PC-3 (cell line): ENCODE data around the gene CR1. TPM values are rescaled to one million over a fixed set of nuclear protein-coding genes. Genes with fewer than 3 reads are reported as not detected.

Source experiments
- ATAC-seq: fragments of 200-7000 bp; cut with Tn5 transposase; 2 replicates; pipeline ENCODE4 v1.9.1; 2020; ENCODE audit warnings: mild to moderate bottlenecking, moderate library complexity
- BruUV-seq: library from RNA; stranded (reverse); fragments of 400-500 nt; replicated peaks from 2 replicates; lab custom pipeline; 2021; lab: Mats Ljungman, UMichigan
- CTCF ChIA-PET: fragments of 300-600 bp; sonication (Branson Sonifier 250); formaldehyde crosslinking; loops from one replicate; lab custom pipeline; 2022; ENCODE audit warnings: antibody characterized with exemption; lab: Charles Lee
- POLR2A ChIA-PET: fragments of 300-600 bp; sonication (Branson Sonifier 250); formaldehyde crosslinking; loops from one replicate; lab custom pipeline; 2022; ENCODE audit warnings: antibody characterized with exemption; ENCODE audit not compliant: unreplicated experiment; lab: Charles Lee
- DNase-seq: peaks from one replicate; pipeline ENCODE4 v3.0.0-alpha.2; 2015
- H2AFZ ChIP-seq: fragments of 300-600 bp; sonication (generic); 2 replicates; pipeline ENCODE4 v1.6.0; 2016; ENCODE audit warnings: antibody characterized with exemption, low read length
- H3F3A ChIP-seq: fragments of 300-600 bp; sonication (generic); one replicate; pipeline ENCODE4 v1.6.0; 2017; ENCODE audit warnings: antibody characterized with exemption, low read length, control low read depth, mild to moderate bottlenecking; ENCODE audit not compliant: unreplicated experiment
- H3K27ac ChIP-seq: fragments of 300-600 bp; sonication (generic); 2 replicates; pipeline ENCODE4 v1.5.1; 2016; ENCODE audit warnings: mild to moderate bottlenecking, low read length
- H3K27me3 ChIP-seq: fragments of 300-600 bp; sonication (generic); 2 replicates; pipeline ENCODE4 v1.6.1; 2016; ENCODE audit warnings: low read length, mixed read lengths
- H3K36me3 ChIP-seq: fragments of 300-600 bp; sonication (generic); 2 replicates; pipeline ENCODE4 v1.6.1; 2016; ENCODE audit warnings: low read depth, mixed run types, low read length, mixed read lengths
- H3K4me1 ChIP-seq: fragments of 300-600 bp; sonication (generic); 2 replicates; pipeline ENCODE4 v1.5.1; 2016; ENCODE audit warnings: low read length; ENCODE audit not compliant: insufficient read depth
- H3K4me2 ChIP-seq: fragments of 300-600 bp; sonication (generic); 2 replicates; pipeline ENCODE4 v1.6.0; 2016; ENCODE audit warnings: low read length
- H3K4me3 ChIP-seq: fragments of 300-600 bp; sonication (generic); 2 replicates; pipeline ENCODE4 v1.5.1; 2016; ENCODE audit warnings: mild to moderate bottlenecking, low read length, mixed read lengths
- H3K79me2 ChIP-seq: fragments of 300-600 bp; sonication (generic); 2 replicates; pipeline ENCODE4 v1.6.1; 2017; ENCODE audit warnings: low read length, mixed read lengths
- H3K9ac ChIP-seq: fragments of 300-600 bp; sonication (generic); 2 replicates; pipeline ENCODE4 v1.6.0; 2016; ENCODE audit warnings: mild to moderate bottlenecking, low read length
- H3K9me2 ChIP-seq: fragments of 300-600 bp; sonication (generic); replicated peaks from 2 replicates; pipeline ENCODE4 v1.6.1; 2016; ENCODE audit warnings: mixed run types, low read length, mixed read lengths
- H3K9me3 ChIP-seq: fragments of 300-600 bp; sonication (generic); 2 replicates; pipeline ENCODE4 v1.6.1; 2016; ENCODE audit warnings: low read length, mixed read lengths
- H4K20me1 ChIP-seq: fragments of 300-600 bp; sonication (generic); 2 replicates; pipeline ENCODE4 v1.6.1; 2016; ENCODE audit warnings: low read length, mixed read lengths
- CTCF ChIP-seq: fragments of 300-600 bp; sonication (generic); conservative IDR thresholded peaks from 2 replicates; pipeline ENCODE4 v1.5.1; 2017; ENCODE audit warnings: antibody characterized with exemption, low read depth, mild to moderate bottlenecking, low read length
- EZH2 ChIP-seq: fragments of 300-600 bp; sonication (generic); IDR thresholded peaks from one replicate; pipeline ENCODE4 v1.6.1; 2017; ENCODE audit warnings: antibody characterized with exemption, mild to moderate bottlenecking, low read length; ENCODE audit not compliant: unreplicated experiment
- EZH2phosphoT487 ChIP-seq: fragments of 300-600 bp; sonication (generic); IDR thresholded peaks from 2 replicates; pipeline ENCODE4 v1.6.1; 2018; ENCODE audit warnings: mild to moderate bottlenecking, antibody characterized with exemption, low read length, borderline replicate concordance
- intact Hi-C: fragments of 100-400 bp; cut with micrococcal nuclease; formaldehyde crosslinking; loops from 2 replicates; pipeline ENCODE4 v1.9.0; 2023
- total RNA-seq: library from RNA; depleted of rRNA; stranded (reverse); fragments of >200 nt; gene quantifications from 2 replicates; pipeline ENCODE4 v1.2.3, GENCODE V29; 2014

CR1 gene
- total RNA-seq, 1 experiment from 2014 or later = not detected

- H3K4me1 ChIP-seq = no peaks in the 10 kb centered on the region
- DNase-seq = no peak
- CTCF ChIA-PET = interaction anchor here (0.6 kb wide), 1 partner anchor 350 kb away, joined by 3 read pairs; no protein-coding TSS in a partner anchor
- H2AFZ ChIP-seq = no peak overlapping the region
- no peaks in the 10 kb centered on the region for H3K79me2 ChIP-seq
- POLR2A ChIA-PET = no interaction called here
- no peaks in the 10 kb centered on the region for H3K9me2 ChIP-seq
- no peak overlapping the region for H3K27ac ChIP-seq
- H3K9ac ChIP-seq = no peak overlapping the region
- TF ChIP-seq EZH2phosphoT487 = no peak
- TF ChIP-seq EZH2 = no peak
- TF ChIP-seq CTCF = no peak
- intact Hi-C loops = no loop called here
- H3K4me3 ChIP-seq = no peak overlapping the region
- H3F3A ChIP-seq = no peaks in the 10 kb centered on the region
- no peaks in the 10 kb centered on the region for H3K9me3 ChIP-seq
- no peaks in the 10 kb centered on the region for H4K20me1 ChIP-seq
- H3K27me3 ChIP-seq = peaks cover 91% of the 10 kb centered on the region
- no peak for ATAC-seq
- BruUV-seq = no TSS peak
- H3K4me2 ChIP-seq = no peak overlapping the region
- no peaks in the 10 kb centered on the region for H3K36me3 ChIP-seq
These were observed 33.4 kb upstream of the CR1 start for GRCh38 chr1:207462535-207462934.

GRCh38 chr1:207463021-207463420 lies 32.9 kb upstream of the CR1 start:
- Histone ChIP-seq H3K9ac (no peak overlapping the region), H3K79me2 (no peaks in the 10 kb centered on the region), H3K4me3 (no peak overlapping the region), H3K9me2 (no peaks in the 10 kb centered on the region), H2AFZ (no peak overlapping the region), H3K9me3 (no peaks in the 10 kb centered on the region), H3K27me3 (peaks cover 91% of the 10 kb centered on the region), H3K4me1 (no peaks in the 10 kb centered on the region), H3F3A (no peaks in the 10 kb centered on the region), H3K4me2 (no peak overlapping the region), H3K27ac (no peak overlapping the region), H4K20me1 (no peaks in the 10 kb centered on the region), H3K36me3 (no peaks in the 10 kb centered on the region)
- no peak for TF ChIP-seq CTCF
- TF ChIP-seq EZH2 = no peak
- no peak for TF ChIP-seq EZH2phosphoT487
- CTCF ChIA-PET = interaction anchor here (0.6 kb wide), 1 partner anchor 611 kb away, joined by 3 read pairs; no protein-coding TSS in a partner anchor
- BruUV-seq = no TSS peak
- peak; percentile 65 for DNase-seq
- intact Hi-C loops = no loop called here
- peak; percentile 71 for ATAC-seq
- POLR2A ChIA-PET = no interaction called here

GRCh38 chr1:207463571-207463970 lies 32.4 kb upstream of the CR1 start:
- ATAC-seq (no peak), DNase-seq (no peak)
- TF ChIP-seq EZH2phosphoT487 = no peak
- TF ChIP-seq EZH2 = no peak
- no peak for TF ChIP-seq CTCF
- BruUV-seq = no TSS peak
- no peaks in the 10 kb centered on the region for H3F3A ChIP-seq
- H3K79me2 ChIP-seq = no peaks in the 10 kb centered on the region
- no peak overlapping the region for H2AFZ ChIP-seq
- H3K36me3 ChIP-seq = no peaks in the 10 kb centered on the region
- no peak overlapping the region for H3K4me2 ChIP-seq
- ChIA-PET CTCF (interaction anchor here (1.2 kb wide), 1 partner anchor 102 kb away, joined by 7 read pairs; no protein-coding TSS in a partner anchor), POLR2A (no interaction called here)
- peaks cover 91% of the 10 kb centered on the region for H3K27me3 ChIP-seq
- no peaks in the 10 kb centered on the region for H3K9me3 ChIP-seq
- H4K20me1 ChIP-seq = no peaks in the 10 kb centered on the region
- no peaks in the 10 kb centered on the region for H3K9me2 ChIP-seq
- intact Hi-C loops = no loop called here
- H3K4me3 ChIP-seq = no peak overlapping the region
- no peak overlapping the region for H3K9ac ChIP-seq
- no peaks in the 10 kb centered on the region for H3K4me1 ChIP-seq
- no peak overlapping the region for H3K27ac ChIP-seq
